ENCODE results near the gene FLYWCH2.

GRCh38 chr16:2899564-2900072, 16.6 kb downstream of the FLYWCH2 start:
- TF ChIP-seq CTCF (conservative IDR thresholded peaks at IDR 0.05; ENCODE audit: low read length) (no peak), EZH2phosphoT487 (IDR thresholded peaks at IDR 0.05; ENCODE audit: borderline replicate concordance, low read depth, low read length) (no peak)

Measured in OCI-LY7 (cell line).